B cell (primary cell): ENCODE data around the gene SSBP1. TPM values are rescaled to one million over a fixed set of nuclear protein-coding genes. Genes with fewer than 3 reads are reported as not detected.

Experiments
- ATAC-seq: fragments of 200-7000 bp; cut with Tn5 transposase; one replicate; pipeline ENCODE4 v1.10.0; 2021; ENCODE audit warnings: low read depth, mild to moderate bottlenecking, moderate number of reproducible peaks, moderate library complexity
- CTCF ChIA-PET: fragments of 350-600 bp; sonication (Branson Sonifier 250); formaldehyde crosslinking; loops from one replicate; lab custom pipeline; 2021; ENCODE audit warnings: antibody characterized with exemption, inconsistent platforms; lab: Charles Lee
- POLR2A ChIA-PET: fragments of 350-600 bp; sonication (Branson Sonifier 250); formaldehyde crosslinking; loops from one replicate; lab custom pipeline; 2021; ENCODE audit warnings: antibody characterized with exemption; lab: Charles Lee
- DNase-seq: peaks from one replicate; pipeline ENCODE4 v3.0.0; 2013
- H2AFZ ChIP-seq: 2 replicates; pipeline ENCODE4 v1.6.1; 2012; ENCODE audit warnings: mild to moderate bottlenecking, low read depth, low read length; ENCODE audit not compliant: insufficient read depth, poor library complexity, severe bottlenecking
- H3K27ac ChIP-seq, 2 donors: 1 replicate in 1 of 2; 2 replicates in 1 of 2; pipeline ENCODE4 v1.5.1; 2012 to 2013; ENCODE audit warnings: low read length in 2 of 2, mild to moderate bottlenecking in 2 of 2, moderate library complexity in 1 of 2
- H3K27me3 ChIP-seq, 4 experiments: fragments of 200-600 bp in 1 of 4; sonication (generic) in 1 of 4; replicated peaks in 1 of 4; 1 replicate in 2 of 4; 2 replicates in 2 of 4; pipeline versions ENCODE4 v1.6.1 to v1.7.0; 2013 to 2016; ENCODE audit warnings: low read length in 3 of 4, mild to moderate bottlenecking in 2 of 4, mixed read lengths in 1 of 4, moderate library complexity in 1 of 4; ENCODE audit not compliant: insufficient read depth in 4 of 4, control insufficient read depth in 3 of 4; ENCODE audit errors: control extremely low read depth in 1 of 4
- H3K36me3 ChIP-seq, 2 experiments: replicated peaks in 1 of 2; 1 replicate in 1 of 2; 2 replicates in 1 of 2; pipeline versions ENCODE4 v1.6.1 to v1.7.1; 2013; ENCODE audit warnings: low read length in 1 of 2; ENCODE audit not compliant: insufficient read depth in 2 of 2, control insufficient read depth in 1 of 2; ENCODE audit errors: control extremely low read depth in 1 of 2, extremely low read depth in 1 of 2
- H3K4me1 ChIP-seq, 2 donors: fragments of 200-600 bp in 1 of 2; sonication (generic) in 1 of 2; 1 replicate in 1 of 2; 2 replicates in 1 of 2; pipeline versions ENCODE4 v1.5.1 to v1.6.1; 2013 to 2017; ENCODE audit warnings: low read length in 2 of 2; ENCODE audit not compliant: control insufficient read depth in 2 of 2, insufficient read depth in 2 of 2
- H3K4me2 ChIP-seq: replicated peaks from 2 replicates; pipeline ENCODE3; 2012; ENCODE audit warnings: mild to moderate bottlenecking, low read depth, low read length; ENCODE audit not compliant: poor library complexity, severe bottlenecking
- H3K4me3 ChIP-seq, 5 experiments: fragments of 200-600 bp in 1 of 5; sonication (generic) in 1 of 5; 1 replicate in 3 of 5; 2 replicates in 2 of 5; pipeline versions ENCODE4 v1.5.1 to v1.7.0; 2011 to 2016; ENCODE audit warnings: low read length in 4 of 5, mild to moderate bottlenecking in 4 of 5, low read depth in 2 of 5, control low read depth in 1 of 5, moderate library complexity in 1 of 5; ENCODE audit not compliant: insufficient read depth in 1 of 5; ENCODE audit errors: control extremely low read depth in 1 of 5, extremely low read depth in 1 of 5
- H3K79me2 ChIP-seq: fragments of 200-600 bp; sonication (generic); one replicate; pipeline ENCODE4 v1.6.0; 2016; ENCODE audit warnings: low read length; ENCODE audit not compliant: control insufficient read depth, insufficient read depth
- H3K9ac ChIP-seq: fragments of 200-600 bp; sonication (generic); 2 replicates; pipeline ENCODE4 v1.6.1; 2017; ENCODE audit warnings: mild to moderate bottlenecking, low read length, moderate library complexity
- H3K9me3 ChIP-seq, 3 donors: one replicate each; pipeline versions ENCODE4 v1.6.1 to v1.7.1; 2013; ENCODE audit warnings: low read length in 2 of 3; ENCODE audit not compliant: control insufficient read depth in 2 of 3, insufficient read depth in 1 of 3; ENCODE audit errors: control extremely low read depth in 1 of 3
- H4K20me1 ChIP-seq: 2 replicates; pipeline ENCODE4 v1.6.0; 2012; ENCODE audit warnings: mild to moderate bottlenecking, low read length; ENCODE audit not compliant: insufficient read depth, control insufficient read depth, poor library complexity, severe bottlenecking
- H3K27ac Mint-ChIP-seq: one replicate; pipeline ENCODE4 v1.8.0; 2021; ENCODE audit warnings: mixed read lengths
- H3K27me3 Mint-ChIP-seq: one replicate; pipeline ENCODE4 v1.8.0; 2021; ENCODE audit warnings: mixed read lengths
- H3K4me1 Mint-ChIP-seq: one replicate; pipeline ENCODE4 v1.8.0; 2021; ENCODE audit warnings: mixed read lengths
- H3K4me3 Mint-ChIP-seq: one replicate; pipeline ENCODE4 v1.8.0; 2021; ENCODE audit warnings: mixed read lengths
- H3K9me3 Mint-ChIP-seq: one replicate; pipeline ENCODE4 v1.8.0; 2022; ENCODE audit warnings: mixed read lengths; ENCODE audit not compliant: insufficient read depth
- CTCF ChIP-seq: fragments of 200-600 bp; IDR thresholded peaks from one replicate; pipeline ENCODE4 v1.8.0; 2022; ENCODE audit warnings: antibody characterized with exemption, mild to moderate bottlenecking
- EZH2 ChIP-seq: IDR thresholded peaks from 2 replicates; pipeline ENCODE4 v1.6.1; 2012; ENCODE audit warnings: borderline replicate concordance, low read depth, mild to moderate bottlenecking, moderate library complexity, low read length; ENCODE audit not compliant: insufficient read depth, poor library complexity, severe bottlenecking
- WGBS: methylation state at CpG from one replicate; pipeline ENCODE4 v1.1.5; 2013; ENCODE audit warnings: missing lambda C conversion rate; ENCODE audit not compliant: insufficient coverage; 5-methylcytosine and 5-hydroxymethylcytosine counted together
- intact Hi-C: fragments of 100-400 bp; cut with micrococcal nuclease; formaldehyde crosslinking; loops from one replicate; pipeline ENCODE4 v1.10.0; 2022
- polyA plus RNA-seq: library from polyadenylated mRNA; depleted of rRNA; stranded (reverse); fragments of >200 nt; gene quantifications from 2 replicates; pipeline ENCODE4 v1.2.3, GENCODE V29; 2012
- total RNA-seq, 2 donors: library from RNA; stranded (reverse); fragments of 120-200 nt in 1 of 2; gene quantifications; 1 replicate in 1 of 2; 2 replicates in 1 of 2; pipeline versions ENCODE4 v1.2.3 to v1.2.4, GENCODE V29; 2013 to 2022

The SSBP1 gene
- total and polyA plus RNA-seq, 2 donors (not counting 1 experiment from before 2014, with no cell fraction given): 37.2 to 93.6 TPM

- no peak overlapping the region for H3K27ac ChIP-seq
- WGBS: no CpG with 5 or more reads among the region's 2 CpGs
- H3K27me3 Mint-ChIP-seq: no peaks in the 10 kb centered on the region
- H3K36me3 ChIP-seq: peaks cover 0 to 5% of the 10 kb centered on the region in 2 experiments
- H3K9ac ChIP-seq: no peak overlapping the region
- ChIA-PET CTCF (interaction anchor here (1.0 to 2.5 kb wide), 4 partner anchors 14 to 42 kb away, joined by 3 to 11 read pairs (median 5); partner anchors contain the start of gene SSBP1), POLR2A (no interaction called here)
- H3K4me3 Mint-ChIP-seq: no peak overlapping the region
- peaks cover 44% of the 10 kb centered on the region for H4K20me1 ChIP-seq
- no peak overlapping the region for H3K4me3 ChIP-seq
- ATAC-seq: no peak
- intact Hi-C loops: no loop called here
- no peaks in the 10 kb centered on the region for H3K9me3 Mint-ChIP-seq
- H3K4me1 ChIP-seq: peaks cover 37 to 38% of the 10 kb centered on the region in 2 donors
- peaks cover 96% of the 10 kb centered on the region for H3K79me2 ChIP-seq
- H3K27me3 ChIP-seq: no peaks in the 10 kb centered on the region
- TF ChIP-seq CTCF (no peak), EZH2 (no peak)
- peak overlapping the region; percentile 0 for H3K27ac Mint-ChIP-seq
- H2AFZ ChIP-seq: no peak overlapping the region
- DNase-seq: no peak
- H3K4me1 Mint-ChIP-seq: peaks cover 77% of the 10 kb centered on the region
- no peak overlapping the region for H3K4me2 ChIP-seq
- H3K9me3 ChIP-seq: no peaks in the 10 kb centered on the region
These were observed 41.8 kb upstream of the SSBP1 start for GRCh38 chr7:141696348-141696747.

- H2AFZ ChIP-seq: no peak overlapping the region
- ChIA-PET POLR2A (interaction anchor here (0.8 kb wide), 1 partner anchor 40 kb away, joined by 3 read pairs; the partner anchor contains the start of gene SSBP1), CTCF (interaction anchor here (2.5 kb wide), 1 partner anchor 41 kb away, joined by 11 read pairs; the partner anchor contains the start of gene SSBP1)
- H3K9me3 ChIP-seq: no peaks in the 10 kb centered on the region
- no peak for DNase-seq
- peaks cover 37 to 40% of the 10 kb centered on the region in 2 donors for H3K4me1 ChIP-seq
- no peak overlapping the region for H3K4me2 ChIP-seq
- H3K79me2 ChIP-seq: peaks cover 87% of the 10 kb centered on the region
- TF ChIP-seq CTCF: no peak
- no peak for TF ChIP-seq EZH2
- H3K27ac Mint-ChIP-seq: peak overlapping the region; percentile 39
- H3K9me3 Mint-ChIP-seq: no peaks in the 10 kb centered on the region
- no peaks in the 10 kb centered on the region for H3K27me3 Mint-ChIP-seq
- no peak overlapping the region for H3K4me3 Mint-ChIP-seq
- H3K4me3 ChIP-seq: no peak overlapping the region
- peaks cover 0 to 5% of the 10 kb centered on the region in 2 experiments for H3K36me3 ChIP-seq
- no peak overlapping the region for H3K9ac ChIP-seq
- intact Hi-C loops: no loop called here
- H3K27ac ChIP-seq: no peak overlapping the region
- peaks cover 40% of the 10 kb centered on the region for H4K20me1 ChIP-seq
- ATAC-seq: no peak
- 82% methylated on average over 7 of the region's 10 CpGs for WGBS
- H3K27me3 ChIP-seq: no peaks in the 10 kb centered on the region
- H3K4me1 Mint-ChIP-seq: peaks cover 75% of the 10 kb centered on the region
These were observed 40.8 kb upstream of the SSBP1 start for GRCh38 chr7:141697211-141697871.
